GM12801 (cell line): ENCODE data around the gene PHOX2A.

Experiments used
- CTCF ChIP-seq: IDR thresholded peaks from one replicate; pipeline ENCODE4 v1.5.1; 2011; ENCODE audit warnings: control low read depth; ENCODE audit not compliant: insufficient read length; ENCODE audit errors: extremely low read depth

The PHOX2A gene

GRCh38 chr11:72208281-72208680 lies 35.7 kb downstream of the PHOX2A start:
- no peak for TF ChIP-seq CTCF

- no peak for TF ChIP-seq CTCF
Measured at GRCh38 chr11:72204886-72205285, 39.1 kb downstream of the PHOX2A start.

- TF ChIP-seq CTCF: no peak
Measured at GRCh38 chr11:72203163-72203562, 40.8 kb downstream of the PHOX2A start.

GRCh38 chr11:72202571-72202970 lies 41.4 kb downstream of the PHOX2A start:
- TF ChIP-seq CTCF: no peak

- TF ChIP-seq CTCF: no peak
Measured at GRCh38 chr11:72195518-72196270, 48.3 kb downstream of the PHOX2A start.

GRCh38 chr11:72191961-72192381 lies 52.0 kb downstream of the PHOX2A start, which contains the start of gene FOLR1:
FOLR1 (plus strand) TSS chr11:72192140; CDS start chr11:72192174, 34 bp downstream.
- TF ChIP-seq CTCF: no peak

GRCh38 chr11:72190631-72191071 lies 53.3 kb downstream of the PHOX2A start:
- no peak for TF ChIP-seq CTCF
